Loucy (cell line): Measurements from ENCODE around the gene ATG7.

Source experiments
- EZH2phosphoT487 ChIP-seq: fragments of 200-600 bp; IDR thresholded peaks from 2 replicates; pipeline ENCODE4 v1.6.1; 2018; ENCODE audit warnings: antibody characterized with exemption, mild to moderate bottlenecking, moderate library complexity, borderline replicate concordance
- TF ChIP-seq, protein P1 (sequence below): fragments of 200-600 bp; sonication (generic); conservative IDR thresholded peaks from 2 replicates; pipeline ENCODE4 v1.5.1; 2014; ENCODE audit warnings: mild to moderate bottlenecking, antibody characterized with exemption, low read length

DNA sequence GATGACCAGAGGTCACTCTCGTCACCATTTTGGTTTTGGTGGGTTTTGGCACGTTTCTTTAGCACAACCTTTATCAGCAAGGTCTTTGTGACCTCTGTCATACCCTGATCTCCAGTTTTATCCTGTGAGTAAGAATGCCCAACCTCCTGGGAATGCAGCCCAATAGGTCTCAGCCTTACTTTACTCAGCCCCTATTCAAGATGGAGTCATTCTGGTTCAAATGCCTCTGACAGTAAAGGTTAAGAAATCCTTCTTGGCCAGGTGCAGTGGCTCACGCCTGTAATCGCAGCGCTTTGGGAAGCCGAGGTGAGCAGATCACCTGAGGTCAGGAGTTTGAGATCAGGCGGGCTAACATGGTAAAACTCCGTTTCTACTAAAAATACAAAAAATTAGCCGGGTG lies 3.2 kb upstream of the ATG7 start:
- TF ChIP-seq, protein P1, sequence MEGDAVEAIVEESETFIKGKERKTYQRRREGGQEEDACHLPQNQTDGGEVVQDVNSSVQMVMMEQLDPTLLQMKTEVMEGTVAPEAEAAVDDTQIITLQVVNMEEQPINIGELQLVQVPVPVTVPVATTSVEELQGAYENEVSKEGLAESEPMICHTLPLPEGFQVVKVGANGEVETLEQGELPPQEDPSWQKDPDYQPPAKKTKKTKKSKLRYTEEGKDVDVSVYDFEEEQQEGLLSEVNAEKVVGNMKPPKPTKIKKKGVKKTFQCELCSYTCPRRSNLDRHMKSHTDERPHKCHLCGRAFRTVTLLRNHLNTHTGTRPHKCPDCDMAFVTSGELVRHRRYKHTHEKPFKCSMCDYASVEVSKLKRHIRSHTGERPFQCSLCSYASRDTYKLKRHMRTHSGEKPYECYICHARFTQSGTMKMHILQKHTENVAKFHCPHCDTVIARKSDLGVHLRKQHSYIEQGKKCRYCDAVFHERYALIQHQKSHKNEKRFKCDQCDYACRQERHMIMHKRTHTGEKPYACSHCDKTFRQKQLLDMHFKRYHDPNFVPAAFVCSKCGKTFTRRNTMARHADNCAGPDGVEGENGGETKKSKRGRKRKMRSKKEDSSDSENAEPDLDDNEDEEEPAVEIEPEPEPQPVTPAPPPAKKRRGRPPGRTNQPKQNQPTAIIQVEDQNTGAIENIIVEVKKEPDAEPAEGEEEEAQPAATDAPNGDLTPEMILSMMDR = no peak
- TF ChIP-seq EZH2phosphoT487 = no peak
